Measurements from ENCODE around the gene LONP2.

The LONP2 gene, protein sequence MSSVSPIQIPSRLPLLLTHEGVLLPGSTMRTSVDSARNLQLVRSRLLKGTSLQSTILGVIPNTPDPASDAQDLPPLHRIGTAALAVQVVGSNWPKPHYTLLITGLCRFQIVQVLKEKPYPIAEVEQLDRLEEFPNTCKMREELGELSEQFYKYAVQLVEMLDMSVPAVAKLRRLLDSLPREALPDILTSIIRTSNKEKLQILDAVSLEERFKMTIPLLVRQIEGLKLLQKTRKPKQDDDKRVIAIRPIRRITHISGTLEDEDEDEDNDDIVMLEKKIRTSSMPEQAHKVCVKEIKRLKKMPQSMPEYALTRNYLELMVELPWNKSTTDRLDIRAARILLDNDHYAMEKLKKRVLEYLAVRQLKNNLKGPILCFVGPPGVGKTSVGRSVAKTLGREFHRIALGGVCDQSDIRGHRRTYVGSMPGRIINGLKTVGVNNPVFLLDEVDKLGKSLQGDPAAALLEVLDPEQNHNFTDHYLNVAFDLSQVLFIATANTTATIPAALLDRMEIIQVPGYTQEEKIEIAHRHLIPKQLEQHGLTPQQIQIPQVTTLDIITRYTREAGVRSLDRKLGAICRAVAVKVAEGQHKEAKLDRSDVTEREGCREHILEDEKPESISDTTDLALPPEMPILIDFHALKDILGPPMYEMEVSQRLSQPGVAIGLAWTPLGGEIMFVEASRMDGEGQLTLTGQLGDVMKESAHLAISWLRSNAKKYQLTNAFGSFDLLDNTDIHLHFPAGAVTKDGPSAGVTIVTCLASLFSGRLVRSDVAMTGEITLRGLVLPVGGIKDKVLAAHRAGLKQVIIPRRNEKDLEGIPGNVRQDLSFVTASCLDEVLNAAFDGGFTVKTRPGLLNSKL

GRCh38 chr16:48244080-48244862, at the start of gene LONP2:
Gene LONP2 (plus strand): TSS chr16:48244300. CDS start chr16:48244389, 89 bp downstream.
- CTCF ChIA-PET, result interaction anchor here (0.8 to 2.1 kb wide), 4 partner anchors 110 to 1207 kb away, joined by 3 to 6 read pairs (median 4); no protein-coding TSS in a partner anchor
- peak within 1 kb of the TSS; percentile 90 for H3K4me3 Mint-ChIP-seq
- H3K27ac Mint-ChIP-seq, result peak within 1 kb of the TSS; percentile 91
- peaks cover 1% of the 10 kb centered on the region for H3K36me3 Mint-ChIP-seq
- no peaks in the 10 kb centered on the region for H3K27me3 Mint-ChIP-seq
- DNase-seq, result peak; percentile 93
- H3K4me1 Mint-ChIP-seq, result peaks cover 39% of the 10 kb centered on the region
- peaks cover 7% of the 10 kb centered on the region for H3K9me3 Mint-ChIP-seq

GRCh38 chr16:48194828-48195556, 49.1 kb upstream of the LONP2 start:
- Mint-ChIP-seq H3K9me3 (no peaks in the 10 kb centered on the region), H3K27me3 (peaks cover 26% of the 10 kb centered on the region), H3K4me3 (no peak overlapping the region), H3K4me1 (no peaks in the 10 kb centered on the region), H3K36me3 (no peaks in the 10 kb centered on the region), H3K27ac (no peak overlapping the region)
- DNase-seq, result no peak
- CTCF ChIA-PET, result no interaction called here

- Mint-ChIP-seq H3K4me1 (no peaks in the 10 kb centered on the region), H3K27me3 (peaks cover 26% of the 10 kb centered on the region), H3K9me3 (no peaks in the 10 kb centered on the region), H3K27ac (peak overlapping the region; percentile 62), H3K4me3 (no peak overlapping the region), H3K36me3 (no peaks in the 10 kb centered on the region)
- DNase-seq, result no peak
- CTCF ChIA-PET, result no interaction called here
Observed at GRCh38 chr16:48197294-48197693, 46.8 kb upstream of the LONP2 start.

DNA sequence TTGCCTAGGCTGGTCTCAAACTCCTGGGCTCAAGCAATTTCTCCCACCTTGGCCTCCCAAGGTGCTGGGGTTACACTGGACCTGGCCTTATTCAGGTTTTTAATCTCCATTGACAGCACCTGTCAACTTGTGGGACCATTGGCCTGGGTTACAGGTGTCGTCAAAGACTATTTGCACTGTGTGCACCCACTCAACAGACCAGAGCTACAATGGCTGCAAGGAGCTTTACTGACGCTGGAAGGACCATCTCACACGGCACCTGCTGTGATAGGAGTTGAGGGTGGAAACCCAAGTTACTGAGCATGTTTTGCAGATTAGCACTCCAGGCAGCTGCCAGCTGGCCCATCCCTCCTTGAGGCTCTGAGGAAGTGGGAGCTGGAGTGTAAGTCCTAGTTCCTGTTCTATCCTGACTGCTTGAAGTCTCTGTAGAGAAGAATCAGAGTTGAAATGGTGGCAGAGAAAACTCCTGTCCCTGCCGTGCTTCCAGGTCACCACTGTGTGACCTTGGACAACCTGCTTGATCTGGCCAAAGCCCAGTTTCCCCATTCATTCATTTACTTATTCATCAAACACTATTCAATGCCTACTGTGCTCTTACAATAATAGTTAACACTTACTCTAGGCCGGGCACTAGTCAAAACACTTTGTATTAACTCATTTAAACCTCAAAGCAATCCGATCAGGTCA, 42.4 kb upstream of the LONP2 start:
- H3K4me3 Mint-ChIP-seq, result no peak overlapping the region
- H3K9me3 Mint-ChIP-seq, result no peaks in the 10 kb centered on the region
- H3K4me1 Mint-ChIP-seq, result no peaks in the 10 kb centered on the region

GRCh38 chr16:48203974-48204824, 39.9 kb upstream of the LONP2 start:
- no peaks in the 10 kb centered on the region for H3K36me3 Mint-ChIP-seq
- no peak for DNase-seq
- H3K4me3 Mint-ChIP-seq, result no peak overlapping the region
- peaks cover 7% of the 10 kb centered on the region for H3K27me3 Mint-ChIP-seq
- H3K27ac Mint-ChIP-seq, result no peak overlapping the region
- no peaks in the 10 kb centered on the region for H3K9me3 Mint-ChIP-seq
- CTCF ChIA-PET, result no interaction called here
- H3K4me1 Mint-ChIP-seq, result no peaks in the 10 kb centered on the region

More for the DNA sequence above, 42.4 kb upstream of the LONP2 start:
- CTCF ChIA-PET, result no interaction called here
- Mint-ChIP-seq H3K27ac (no peak overlapping the region), H3K27me3 (no peaks in the 10 kb centered on the region), H3K36me3 (no peaks in the 10 kb centered on the region)
- DNase-seq, result no peak

- no peak overlapping the region for H3K27ac Mint-ChIP-seq
- H3K36me3 Mint-ChIP-seq, result no peaks in the 10 kb centered on the region
- peaks cover 7% of the 10 kb centered on the region for H3K27me3 Mint-ChIP-seq
- no peak for DNase-seq
- no peaks in the 10 kb centered on the region for H3K4me1 Mint-ChIP-seq
- no peaks in the 10 kb centered on the region for H3K9me3 Mint-ChIP-seq
- CTCF ChIA-PET, result no interaction called here
- no peak overlapping the region for H3K4me3 Mint-ChIP-seq
Observed at GRCh38 chr16:48204825-48205151, 39.3 kb upstream of the LONP2 start.

GRCh38 chr16:48206594-48207242, 37.4 kb upstream of the LONP2 start:
- H3K27ac Mint-ChIP-seq, result no peak overlapping the region
- no peak for DNase-seq
- peaks cover 7% of the 10 kb centered on the region for H3K27me3 Mint-ChIP-seq
- no peaks in the 10 kb centered on the region for H3K9me3 Mint-ChIP-seq
- CTCF ChIA-PET, result no interaction called here
- H3K36me3 Mint-ChIP-seq, result no peaks in the 10 kb centered on the region
- H3K4me1 Mint-ChIP-seq, result no peaks in the 10 kb centered on the region
- H3K4me3 Mint-ChIP-seq, result no peak overlapping the region

- Mint-ChIP-seq H3K27ac (no peak overlapping the region), H3K9me3 (no peaks in the 10 kb centered on the region), H3K4me3 (no peak overlapping the region), H3K4me1 (no peaks in the 10 kb centered on the region), H3K36me3 (no peaks in the 10 kb centered on the region), H3K27me3 (peaks cover 11% of the 10 kb centered on the region)
- CTCF ChIA-PET, result no interaction called here
- no peak for DNase-seq
Observed at GRCh38 chr16:48210747-48211146, 33.4 kb upstream of the LONP2 start.

DNA sequence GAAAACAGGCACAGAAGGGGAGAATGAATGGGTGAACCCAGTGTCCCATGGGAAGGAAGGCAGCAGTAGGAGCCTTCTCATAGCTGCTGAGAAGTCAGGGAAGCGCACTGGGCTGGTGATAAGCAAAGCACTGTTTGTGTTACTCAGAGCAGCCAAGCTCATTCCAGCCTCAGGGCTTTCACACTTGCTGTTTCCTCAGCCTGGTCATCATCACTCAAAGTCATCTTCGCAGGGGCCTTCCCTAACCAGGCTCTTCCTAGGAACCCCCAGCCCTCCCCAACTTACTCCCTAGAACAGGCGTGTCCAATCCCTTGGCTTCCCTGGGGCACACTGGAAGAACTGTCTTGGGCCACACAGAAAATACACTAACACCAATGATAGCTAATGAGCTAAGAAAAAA, 32.1 kb upstream of the LONP2 start:
- H3K27me3 Mint-ChIP-seq, result peaks cover 9% of the 10 kb centered on the region
- H3K27ac Mint-ChIP-seq, result no peak overlapping the region
- no peak for DNase-seq
- no peak overlapping the region for H3K4me3 Mint-ChIP-seq
- no peaks in the 10 kb centered on the region for H3K36me3 Mint-ChIP-seq
- H3K9me3 Mint-ChIP-seq, result no peaks in the 10 kb centered on the region
- CTCF ChIA-PET, result no interaction called here
- H3K4me1 Mint-ChIP-seq, result no peaks in the 10 kb centered on the region

- Mint-ChIP-seq H3K4me3 (no peak overlapping the region), H3K9me3 (no peaks in the 10 kb centered on the region)
- DNase-seq, result no peak
Observed at GRCh38 chr16:48215738-48216137, 28.4 kb upstream of the LONP2 start.

DNA sequence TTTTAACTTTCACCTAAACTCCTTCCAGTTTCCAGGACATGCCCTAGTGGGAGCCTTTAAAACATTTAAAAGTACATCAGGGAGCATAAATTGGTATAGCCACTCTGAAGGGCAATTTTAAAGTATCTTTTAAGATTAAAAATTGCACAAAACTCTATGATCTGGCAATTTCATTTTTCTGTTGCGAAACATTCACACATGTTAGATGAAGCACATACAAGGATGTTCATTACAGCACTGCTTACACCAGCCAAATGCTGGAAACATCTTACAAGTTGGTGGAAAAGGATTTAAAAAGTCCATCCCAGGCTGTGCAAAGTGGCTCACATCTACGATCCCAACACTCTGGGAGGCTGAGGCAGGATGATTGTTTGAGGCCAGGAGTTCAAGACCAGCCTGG, 26.4 kb upstream of the LONP2 start:
- CTCF ChIA-PET, result no interaction called here
- peaks cover 4% of the 10 kb centered on the region for H3K27me3 Mint-ChIP-seq
- H3K27ac Mint-ChIP-seq, result no peak overlapping the region

More at GRCh38 chr16:48215738-48216137, 28.4 kb upstream of the LONP2 start:
- Mint-ChIP-seq H3K36me3 (no peaks in the 10 kb centered on the region), H3K27me3 (peaks cover 4% of the 10 kb centered on the region), H3K4me1 (no peaks in the 10 kb centered on the region), H3K27ac (no peak overlapping the region)
- CTCF ChIA-PET, result no interaction called here

GRCh38 chr16:48218473-48218872, 25.6 kb upstream of the LONP2 start:
- DNase-seq, result no peak
- H3K27me3 Mint-ChIP-seq, result peaks cover 4% of the 10 kb centered on the region
- H3K36me3 Mint-ChIP-seq, result no peaks in the 10 kb centered on the region
- CTCF ChIA-PET, result interaction anchor here (0.9 kb wide), 1 partner anchor 13 kb away, joined by 3 read pairs; no protein-coding TSS in a partner anchor
- H3K4me1 Mint-ChIP-seq, result no peaks in the 10 kb centered on the region
- H3K9me3 Mint-ChIP-seq, result no peaks in the 10 kb centered on the region
- no peak overlapping the region for H3K27ac Mint-ChIP-seq
- H3K4me3 Mint-ChIP-seq, result no peak overlapping the region

More for the DNA sequence above, 26.4 kb upstream of the LONP2 start:
- H3K9me3 Mint-ChIP-seq, result no peaks in the 10 kb centered on the region
- no peak for DNase-seq
- no peak overlapping the region for H3K4me3 Mint-ChIP-seq
- H3K36me3 Mint-ChIP-seq, result no peaks in the 10 kb centered on the region
- no peaks in the 10 kb centered on the region for H3K4me1 Mint-ChIP-seq
